Vagina (tissue), 2 donors: ENCODE results near the gene PHLDA2. TPM values are rescaled to one million over a fixed set of nuclear protein-coding genes. Genes with fewer than 3 reads are reported as not detected.

Experiments
- DNase-seq, 2 donors: peaks; one replicate each; pipeline ENCODE4 v3.0.0-alpha.2; 2017; ENCODE audit errors: extremely low spot score in 2 of 2
- H3K27ac ChIP-seq: fragments of 200-600 bp; sonication (generic); one replicate; pipeline ENCODE4 v1.5.1; 2019
- H3K27me3 ChIP-seq: fragments of 200-600 bp; sonication (generic); one replicate; pipeline ENCODE4 v1.5.1; 2019
- H3K36me3 ChIP-seq, 2 donors: fragments of 200-600 bp; sonication (generic); one replicate each; pipeline ENCODE4 v1.5.1; 2017 to 2019
- H3K4me1 ChIP-seq: fragments of 200-600 bp; sonication (generic); one replicate; pipeline ENCODE4 v1.5.1; 2019
- H3K4me3 ChIP-seq, 2 donors: fragments of 200-600 bp; sonication (generic); 1 replicate in 1 of 2; 2 replicates in 1 of 2; pipeline ENCODE4 v1.5.1; 2016 to 2019
- H3K9me3 ChIP-seq: fragments of 200-600 bp; sonication (generic); one replicate; pipeline ENCODE4 v1.5.1; 2019
- POLR2A ChIP-seq, 2 donors: fragments of 450-650 bp; IDR thresholded peaks; one replicate each; pipeline ENCODE4 v1.6.1; 2017; ENCODE audit warnings: antibody characterized with exemption in 2 of 2, mild to moderate bottlenecking in 2 of 2, moderate library complexity in 2 of 2
- POLR2AphosphoS5 ChIP-seq, 2 donors: sonication (generic); formaldehyde crosslinking; IDR thresholded peaks; one replicate each; pipeline ENCODE4 v1.9.0; 2017; ENCODE audit warnings: antibody characterized with exemption in 2 of 2, mild to moderate bottlenecking in 2 of 2, low read depth in 1 of 2; ENCODE audit not compliant: insufficient read depth in 1 of 2
- intact Hi-C: fragments of 100-400 bp; cut with DNase I; formaldehyde crosslinking; loops from one replicate; pipeline ENCODE4 v1.15.1; 2023
- total RNA-seq: library from RNA; depleted of rRNA; stranded (reverse); fragments of >200 nt; gene quantifications from one replicate; pipeline ENCODE4 v1.2.3, GENCODE V29; 2016
- TF ChIP-seq, protein P1 (sequence below), 3 experiments: fragments of 450-650 bp in 2 of 3; fragments of 200-600 bp in 1 of 3; sonication (generic) in 1 of 3; IDR thresholded peaks; one replicate each; pipeline ENCODE4 v1.5.1; 2017 to 2019; ENCODE audit warnings: antibody characterized with exemption in 3 of 3, mild to moderate bottlenecking in 2 of 3, moderate library complexity in 2 of 3

The PHLDA2 gene
- total RNA-seq, 1 donor from 2014 or later = 43.5 TPM

DNA sequence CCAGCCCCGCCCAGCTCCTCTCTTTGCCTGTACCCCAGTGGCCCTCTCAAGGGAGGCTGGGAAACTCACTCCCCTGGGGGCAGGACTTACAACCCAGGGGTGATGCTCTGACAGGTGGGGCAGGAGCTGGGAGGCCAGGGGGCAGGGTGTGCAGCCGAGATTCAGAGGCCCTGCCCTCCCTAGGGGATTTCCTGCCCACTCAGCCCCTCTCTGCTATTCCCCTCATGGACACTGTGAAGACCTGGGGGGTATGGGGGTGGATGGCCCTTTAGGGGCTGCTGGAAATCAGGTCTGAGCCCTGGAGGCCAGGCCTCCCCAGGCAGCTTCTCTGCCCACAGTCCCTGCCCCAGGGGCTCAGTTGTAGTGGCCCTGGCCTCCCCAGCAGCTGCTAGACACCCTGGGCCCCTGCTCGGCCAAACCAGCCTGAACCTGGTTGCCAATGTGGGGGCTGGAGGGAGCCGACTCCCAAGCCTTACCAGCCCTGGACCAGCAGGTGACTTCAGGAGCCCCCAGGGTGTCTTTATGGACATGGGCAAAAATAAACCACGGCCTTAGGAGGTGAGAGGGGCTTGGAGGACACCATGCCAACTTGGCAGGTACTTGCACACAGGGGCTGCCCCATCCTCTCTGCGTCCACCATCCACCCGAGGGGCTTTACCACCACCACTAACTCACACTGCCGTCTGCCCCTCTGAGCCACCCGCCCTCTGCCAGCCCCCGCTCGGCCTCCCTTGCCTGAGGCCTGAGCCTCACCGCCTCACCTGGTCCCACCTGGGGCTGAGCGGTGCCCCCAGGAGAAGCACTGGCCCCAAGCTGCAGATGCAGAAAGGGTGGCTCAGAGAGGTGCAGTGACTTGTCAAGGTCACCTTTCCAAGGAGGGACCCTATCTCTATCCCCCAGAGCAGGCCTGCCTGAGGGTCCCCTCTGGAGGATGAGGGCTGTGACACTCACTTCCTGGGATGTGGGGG lies 2.8 kb upstream of the PHLDA2 start:
- H3K36me3 ChIP-seq = no peaks in the 10 kb centered on the region
- no peaks in the 10 kb centered on the region for H3K9me3 ChIP-seq
- DNase-seq = no peak
- intact Hi-C loops = no loop called here
- no peaks in the 10 kb centered on the region for H3K27me3 ChIP-seq
- peak overlapping the region; percentile 29 for H3K27ac ChIP-seq
- H3K4me1 ChIP-seq = peaks cover 47% of the 10 kb centered on the region
- TF ChIP-seq POLR2AphosphoS5 (IDR thresholded peaks at IDR 0.05; ENCODE audit: insufficient read depth in 1 of 2, low read depth in 1 of 2) (no peak), POLR2A (IDR thresholded peaks at IDR 0.05) (no peak)
- TF ChIP-seq, protein P1, sequence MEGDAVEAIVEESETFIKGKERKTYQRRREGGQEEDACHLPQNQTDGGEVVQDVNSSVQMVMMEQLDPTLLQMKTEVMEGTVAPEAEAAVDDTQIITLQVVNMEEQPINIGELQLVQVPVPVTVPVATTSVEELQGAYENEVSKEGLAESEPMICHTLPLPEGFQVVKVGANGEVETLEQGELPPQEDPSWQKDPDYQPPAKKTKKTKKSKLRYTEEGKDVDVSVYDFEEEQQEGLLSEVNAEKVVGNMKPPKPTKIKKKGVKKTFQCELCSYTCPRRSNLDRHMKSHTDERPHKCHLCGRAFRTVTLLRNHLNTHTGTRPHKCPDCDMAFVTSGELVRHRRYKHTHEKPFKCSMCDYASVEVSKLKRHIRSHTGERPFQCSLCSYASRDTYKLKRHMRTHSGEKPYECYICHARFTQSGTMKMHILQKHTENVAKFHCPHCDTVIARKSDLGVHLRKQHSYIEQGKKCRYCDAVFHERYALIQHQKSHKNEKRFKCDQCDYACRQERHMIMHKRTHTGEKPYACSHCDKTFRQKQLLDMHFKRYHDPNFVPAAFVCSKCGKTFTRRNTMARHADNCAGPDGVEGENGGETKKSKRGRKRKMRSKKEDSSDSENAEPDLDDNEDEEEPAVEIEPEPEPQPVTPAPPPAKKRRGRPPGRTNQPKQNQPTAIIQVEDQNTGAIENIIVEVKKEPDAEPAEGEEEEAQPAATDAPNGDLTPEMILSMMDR (IDR thresholded peaks at IDR 0.05) = no peak
- no peak overlapping the region for H3K4me3 ChIP-seq

DNA sequence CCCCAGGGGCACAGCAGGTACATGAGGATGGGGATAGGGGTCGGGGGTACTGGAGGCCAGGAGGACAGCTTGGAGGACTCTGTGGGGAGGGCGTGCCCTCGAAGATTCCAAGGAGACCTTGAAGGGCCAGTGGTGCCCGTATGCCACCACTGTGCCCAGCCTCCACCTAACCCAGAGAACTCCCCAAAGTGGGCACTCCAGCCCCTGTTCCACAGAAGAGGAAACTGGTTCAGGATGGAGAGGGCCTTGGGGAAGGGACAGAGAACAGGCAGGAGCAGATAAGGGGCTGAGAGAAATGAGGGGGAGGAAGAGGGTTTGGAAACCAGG lies 2.2 kb upstream of the PHLDA2 start:
- intact Hi-C loops = no loop called here
- Histone ChIP-seq H3K9me3 (no peaks in the 10 kb centered on the region), H3K4me1 (peaks cover 47% of the 10 kb centered on the region), H3K27me3 (no peaks in the 10 kb centered on the region), H3K4me3 (no peak overlapping the region), H3K27ac (no peak overlapping the region), H3K36me3 (no peaks in the 10 kb centered on the region)
- TF ChIP-seq, protein P1 (IDR thresholded peaks at IDR 0.05) = no peak
- TF ChIP-seq POLR2A (IDR thresholded peaks at IDR 0.05) (no peak), POLR2AphosphoS5 (IDR thresholded peaks at IDR 0.05; ENCODE audit: insufficient read depth in 1 of 2, low read depth in 1 of 2) (no peak)
- no peak for DNase-seq

DNA sequence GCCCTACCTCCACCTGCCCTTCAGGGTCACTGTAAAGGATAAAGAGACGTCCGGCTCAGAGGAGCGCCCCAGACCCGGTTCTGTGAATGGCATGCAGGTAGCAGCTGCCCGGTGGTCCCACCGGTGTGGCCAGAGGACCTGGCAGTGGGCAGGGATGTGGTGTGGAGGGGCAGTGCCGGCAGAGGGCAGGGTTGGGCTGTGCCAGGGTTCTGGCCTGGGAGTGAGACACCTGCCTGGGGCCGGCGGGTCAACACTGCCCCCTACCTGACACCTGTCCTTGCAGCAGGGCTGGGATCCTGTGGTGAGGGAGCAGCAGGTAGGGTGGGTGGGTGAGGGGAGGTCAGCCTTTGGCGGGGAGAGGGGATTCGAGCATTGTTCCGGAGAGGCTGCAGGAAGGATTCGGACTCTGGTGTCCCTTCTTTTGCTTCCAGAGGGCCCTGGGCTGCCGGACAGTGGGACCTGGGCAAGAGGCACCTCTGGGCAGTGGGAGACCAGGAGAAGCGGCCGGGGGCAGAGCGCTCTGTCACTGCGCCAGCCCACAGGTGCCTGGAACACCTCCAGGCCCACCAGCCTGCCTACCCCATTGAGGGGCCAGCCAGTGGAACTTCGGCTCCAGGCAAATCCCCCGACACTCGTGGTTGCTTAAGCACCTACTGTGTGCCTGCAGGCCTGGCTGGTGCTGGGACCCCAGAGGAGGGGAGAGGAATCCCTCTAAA lies 1.6 kb upstream of the PHLDA2 start:
- H3K9me3 ChIP-seq = no peaks in the 10 kb centered on the region
- intact Hi-C loops = no loop called here
- no peaks in the 10 kb centered on the region for H3K27me3 ChIP-seq
- TF ChIP-seq POLR2AphosphoS5 (IDR thresholded peaks at IDR 0.05; ENCODE audit: insufficient read depth in 1 of 2, low read depth in 1 of 2) (peak in 1 of 2 donors; percentile 10), POLR2A (IDR thresholded peaks at IDR 0.05) (no peak)
- TF ChIP-seq, protein P1 (IDR thresholded peaks at IDR 0.05) = peak in 2 of 3 experiments; percentile 38 to 46
- no peak for DNase-seq
- H3K4me3 ChIP-seq = peak overlapping the region; percentile 56 to 59
- H3K4me1 ChIP-seq = peaks cover 47% of the 10 kb centered on the region
- peak overlapping the region; percentile 78 for H3K27ac ChIP-seq
- no peaks in the 10 kb centered on the region for H3K36me3 ChIP-seq

DNA sequence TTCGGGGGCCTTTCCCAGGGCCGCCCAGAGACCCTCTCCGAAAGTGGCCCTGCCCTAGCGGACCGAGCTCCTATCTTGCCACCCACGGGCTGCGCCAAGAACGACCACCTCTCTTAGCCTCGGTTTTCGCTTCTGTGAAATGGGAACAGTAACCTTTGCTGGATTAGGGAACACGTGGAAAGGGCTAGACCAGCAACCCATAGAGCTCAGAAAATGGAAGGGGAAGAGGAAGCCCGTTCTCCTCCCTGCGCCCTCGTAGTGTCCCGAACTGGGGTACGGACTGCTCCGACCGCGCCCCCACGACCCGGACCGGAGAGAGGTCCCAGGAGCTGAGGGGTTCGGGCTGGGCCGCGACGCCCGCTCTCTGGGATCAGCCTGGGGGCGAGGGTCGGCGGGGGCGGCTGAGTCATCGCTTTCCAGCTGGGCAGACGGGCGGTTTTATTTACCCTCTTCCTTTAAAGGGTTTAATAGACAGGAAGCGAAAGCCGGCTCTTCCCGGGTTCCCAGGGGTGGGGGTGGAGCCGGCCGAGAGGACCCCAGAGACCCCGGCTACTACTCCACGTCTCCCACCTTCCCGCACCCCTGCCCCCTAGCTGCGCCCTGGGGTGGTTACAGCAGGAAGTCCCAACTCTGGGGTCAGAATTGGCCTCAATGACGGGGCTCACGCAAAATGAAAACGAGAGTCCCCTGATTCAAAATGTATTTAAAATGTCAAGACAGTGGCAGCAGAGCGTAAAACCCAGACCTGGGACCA lies 907 bp upstream of the PHLDA2 start:
- H3K27ac ChIP-seq = peak overlapping the region; percentile 78
- H3K27me3 ChIP-seq = no peaks in the 10 kb centered on the region
- peak overlapping the region; percentile 56 to 59 for H3K4me3 ChIP-seq
- TF ChIP-seq, protein P1 (IDR thresholded peaks at IDR 0.05) = no peak
- TF ChIP-seq POLR2AphosphoS5 (IDR thresholded peaks at IDR 0.05; ENCODE audit: insufficient read depth in 1 of 2, low read depth in 1 of 2) = peak in 1 of 2 donors; percentile 46
- no peak for TF ChIP-seq POLR2A (IDR thresholded peaks at IDR 0.05)
- DNase-seq = no peak
- intact Hi-C loops = no loop called here
- H3K9me3 ChIP-seq = no peaks in the 10 kb centered on the region
- H3K36me3 ChIP-seq = no peaks in the 10 kb centered on the region
- H3K4me1 ChIP-seq = peaks cover 47% of the 10 kb centered on the region
